NT2/D1 (cell line): ENCODE data around the gene SCGB1D4.

Experiments
- SUZ12 ChIP-seq: IDR thresholded peaks from 2 replicates; pipeline ENCODE4 v1.6.1; 2011; ENCODE audit not compliant: insufficient read length, insufficient read depth; ENCODE audit errors: extremely low read depth
- YY1 ChIP-seq: IDR thresholded peaks from 2 replicates; pipeline ENCODE4 v1.6.1; 2011; ENCODE audit not compliant: insufficient read length, insufficient read depth
- ZNF274 ChIP-seq: IDR thresholded peaks from 2 replicates; pipeline ENCODE4 v1.6.1; 2011; ENCODE audit warnings: mild to moderate bottlenecking, low read depth, low read length

GRCh38 chr11:62338218-62338617 lies 39.3 kb upstream of the SCGB1D4 start:
- TF ChIP-seq ZNF274, result no peak
- TF ChIP-seq YY1, result no peak
- TF ChIP-seq SUZ12, result no peak
